ENCODE data around the gene PIGL. TPM values are rescaled to one million over a fixed set of nuclear protein-coding genes. Genes with fewer than 3 reads are reported as not detected.

Gene PIGL
- total and polyA plus RNA-seq, 2 experiments from 2014 or later = 32.9 to 47.3 TPM

- no peaks in the 10 kb centered on the region for H3K4me1 ChIP-seq (ENCODE audit: insufficient read depth)
- no peaks in the 10 kb centered on the region for H3K79me2 ChIP-seq (replicated peaks; ENCODE audit: insufficient read depth)
- no peak for TF ChIP-seq POLR2AphosphoS5 (IDR thresholded peaks at IDR 0.05; ENCODE audit: low read depth)
- no peak for TF ChIP-seq NANOG (IDR thresholded peaks at IDR 0.05; ENCODE audit: borderline replicate concordance)
- H2AFZ ChIP-seq = no peak overlapping the region
- no peak for DNase-seq (ENCODE audit: low spot score)
- ATAC-seq = no peak
- Mint-ChIP-seq H3K4me1 (no peaks in the 10 kb centered on the region; the same call in 2 of the 3 replicates), H3K36me3 (ENCODE audit: low read depth) (peaks cover 7% of the 10 kb centered on the region), H3K4me3 (no peak overlapping the region), H3K27me3 (ENCODE audit: insufficient read depth, low read depth, poor library complexity) (peaks cover 9% of the 10 kb centered on the region), H3K27ac (no peak overlapping the region), H3K9me3 (no peaks in the 10 kb centered on the region)
- H3K9me2 ChIP-seq (ENCODE audit: insufficient read depth) = no peaks in the 10 kb centered on the region
- H3K36me3 ChIP-seq (ENCODE audit: insufficient read depth) = no peaks in the 10 kb centered on the region
- no peak overlapping the region for H3K27ac ChIP-seq (ENCODE audit: low read depth)
- H3F3A ChIP-seq (replicated peaks; ENCODE audit: low read depth) = 0 out of 2 replicates have a peak, but pooled peaks cover 3% of the 10 kb centered on the region
- no peak overlapping the region for H3K4me2 ChIP-seq
- no peak overlapping the region for H3K4me3 ChIP-seq
- peaks cover 3% of the 10 kb centered on the region; the same call in 1 of the 2 replicates for H4K20me1 ChIP-seq (replicated peaks; ENCODE audit: insufficient read depth)
- H3K27me3 ChIP-seq (ENCODE audit: insufficient read depth) = no peaks in the 10 kb centered on the region
Observed at GRCh38 chr17:16302856-16303255, 85.8 kb downstream of the PIGL start.

- Histone ChIP-seq H3K4me1 (ENCODE audit: insufficient read depth) (no peaks in the 10 kb centered on the region), H3K27me3 (ENCODE audit: insufficient read depth) (no peaks in the 10 kb centered on the region), H3K9me2 (ENCODE audit: insufficient read depth) (no peaks in the 10 kb centered on the region), H3K27ac (ENCODE audit: low read depth) (no peak overlapping the region), H3K36me3 (ENCODE audit: insufficient read depth) (no peaks in the 10 kb centered on the region), H2AFZ (no peak overlapping the region), H4K20me1 (replicated peaks; ENCODE audit: insufficient read depth) (peaks cover 3% of the 10 kb centered on the region; the same call in 1 of the 2 replicates), H3K4me2 (no peak overlapping the region), H3K4me3 (no peak overlapping the region), H3F3A (replicated peaks; ENCODE audit: low read depth) (0 out of 2 replicates have a peak, but pooled peaks cover 3% of the 10 kb centered on the region), H3K79me2 (replicated peaks; ENCODE audit: insufficient read depth) (no peaks in the 10 kb centered on the region)
- peak; percentile 93 for ATAC-seq
- H3K4me1 Mint-ChIP-seq = no peaks in the 10 kb centered on the region
- peak; percentile 72 for DNase-seq (ENCODE audit: low spot score)
- H3K4me3 Mint-ChIP-seq = no peak overlapping the region
- no peaks in the 10 kb centered on the region for H3K9me3 Mint-ChIP-seq
- no peak overlapping the region for H3K27ac Mint-ChIP-seq
- TF ChIP-seq ZNF462 (CRISPR knock-in tag; IDR thresholded peaks at IDR 0.05) (no peak), CTCF (conservative IDR thresholded peaks at IDR 0.05; ENCODE audit: low read depth in 2 of 2) (peak; percentile 65 to 72)
- H3K36me3 Mint-ChIP-seq (ENCODE audit: low read depth) = peaks cover 11% of the 10 kb centered on the region
- peaks cover 9% of the 10 kb centered on the region for H3K27me3 Mint-ChIP-seq (ENCODE audit: insufficient read depth, low read depth, poor library complexity)
Observed at GRCh38 chr17:16304830-16305229, 87.8 kb downstream of the PIGL start.
